GM19240 (cell line): ENCODE measurements around the gene MMP15.

Experiments used
- DNase-seq: peaks from one replicate; pipeline ENCODE4 v3.0.0; 2011; ENCODE audit warnings: low spot score; ENCODE audit not compliant: insufficient read length

Gene MMP15

GRCh38 chr16:58035356-58036170, 10.0 kb downstream of the MMP15 start:
- DNase-seq: no peak

GRCh38 chr16:58036943-58037342, 11.4 kb downstream of the MMP15 start:
- no peak for DNase-seq

- no peak for DNase-seq
Observed at GRCh38 chr16:58037365-58038057, 12.0 kb downstream of the MMP15 start.

GRCh38 chr16:58038219-58038641, 12.7 kb downstream of the MMP15 start:
- no peak for DNase-seq

- DNase-seq: no peak
Observed at GRCh38 chr16:58039829-58040495, 14.4 kb downstream of the MMP15 start.

GRCh38 chr16:58040496-58040846, 14.9 kb downstream of the MMP15 start:
- no peak for DNase-seq

- DNase-seq: no peak
Observed at GRCh38 chr16:58040945-58041627, 15.5 kb downstream of the MMP15 start.

GRCh38 chr16:58041628-58041955, 16.0 kb downstream of the MMP15 start:
- no peak for DNase-seq

- DNase-seq: no peak
Observed at GRCh38 chr16:58042001-58042885, 16.7 kb downstream of the MMP15 start.

- DNase-seq: no peak
Observed at GRCh38 chr16:58042886-58043515, 17.4 kb downstream of the MMP15 start.

- no peak for DNase-seq
Observed at GRCh38 chr16:58043571-58044155, 18.1 kb downstream of the MMP15 start.

- DNase-seq: no peak
Observed at GRCh38 chr16:58044266-58045019, 18.9 kb downstream of the MMP15 start.

- no peak for DNase-seq
Observed at GRCh38 chr16:58045096-58045495, 19.5 kb downstream of the MMP15 start.

- no peak for DNase-seq
Observed at GRCh38 chr16:58046054-58046881, 20.7 kb downstream of the MMP15 start.

- no peak for DNase-seq
Observed at GRCh38 chr16:58046936-58047335, 21.4 kb downstream of the MMP15 start.

- DNase-seq: no peak
Observed at GRCh38 chr16:58047557-58048348, 22.2 kb downstream of the MMP15 start.

- DNase-seq: no peak
Observed at GRCh38 chr16:58048494-58049231, 23.1 kb downstream of the MMP15 start.
